SU-DHL-6 (cell line): ENCODE results near the gene CDYL2.

Experiments used
- CTCF ChIP-seq: fragments of 200-600 bp; sonication (generic); IDR thresholded peaks from one replicate; pipeline ENCODE4 v1.5.1; 2017; ENCODE audit warnings: antibody characterized with exemption, mild to moderate bottlenecking, low read length, moderate library complexity; ENCODE audit not compliant: insufficient read depth, poor library complexity, severe bottlenecking
- EZH2phosphoT487 ChIP-seq: fragments of 200-600 bp; sonication (generic), shearing (Covaris generic); conservative IDR thresholded peaks from 2 replicates; pipeline ENCODE4 v1.6.1; 2018; ENCODE audit warnings: mild to moderate bottlenecking, antibody characterized with exemption, low read length, moderate library complexity, mixed read lengths

DNA sequence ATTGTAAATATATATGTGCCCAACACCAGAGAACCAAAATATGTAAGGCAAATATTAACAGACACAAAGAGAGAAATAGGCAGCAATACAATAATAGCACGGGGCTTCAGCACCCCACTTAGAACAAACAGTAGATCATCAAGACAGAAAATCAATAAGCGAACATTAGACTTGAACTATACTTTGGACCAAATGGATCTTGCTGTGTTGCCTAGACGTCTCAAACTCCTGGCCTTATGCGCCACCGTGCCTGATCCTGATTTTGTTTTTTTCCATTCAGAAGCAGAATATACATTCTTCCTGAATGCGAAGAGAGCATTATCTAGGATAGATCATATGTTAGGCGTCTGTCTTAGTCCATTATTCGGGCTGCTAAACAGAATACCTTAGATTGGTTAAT lies 41.9 kb upstream of the CDYL2 start:
- no peak for TF ChIP-seq CTCF
- TF ChIP-seq EZH2phosphoT487, result no peak
